ENCODE data around the gene SDS. TPM values are rescaled to one million over a fixed set of nuclear protein-coding genes. Genes with fewer than 3 reads are reported as not detected.

SDS gene
- 0.48 to 2.1 TPM (median 1.9 TPM) in 5 replicates for total RNA-seq (2022; extraction: Qiagen RNA extraction)

DNA sequence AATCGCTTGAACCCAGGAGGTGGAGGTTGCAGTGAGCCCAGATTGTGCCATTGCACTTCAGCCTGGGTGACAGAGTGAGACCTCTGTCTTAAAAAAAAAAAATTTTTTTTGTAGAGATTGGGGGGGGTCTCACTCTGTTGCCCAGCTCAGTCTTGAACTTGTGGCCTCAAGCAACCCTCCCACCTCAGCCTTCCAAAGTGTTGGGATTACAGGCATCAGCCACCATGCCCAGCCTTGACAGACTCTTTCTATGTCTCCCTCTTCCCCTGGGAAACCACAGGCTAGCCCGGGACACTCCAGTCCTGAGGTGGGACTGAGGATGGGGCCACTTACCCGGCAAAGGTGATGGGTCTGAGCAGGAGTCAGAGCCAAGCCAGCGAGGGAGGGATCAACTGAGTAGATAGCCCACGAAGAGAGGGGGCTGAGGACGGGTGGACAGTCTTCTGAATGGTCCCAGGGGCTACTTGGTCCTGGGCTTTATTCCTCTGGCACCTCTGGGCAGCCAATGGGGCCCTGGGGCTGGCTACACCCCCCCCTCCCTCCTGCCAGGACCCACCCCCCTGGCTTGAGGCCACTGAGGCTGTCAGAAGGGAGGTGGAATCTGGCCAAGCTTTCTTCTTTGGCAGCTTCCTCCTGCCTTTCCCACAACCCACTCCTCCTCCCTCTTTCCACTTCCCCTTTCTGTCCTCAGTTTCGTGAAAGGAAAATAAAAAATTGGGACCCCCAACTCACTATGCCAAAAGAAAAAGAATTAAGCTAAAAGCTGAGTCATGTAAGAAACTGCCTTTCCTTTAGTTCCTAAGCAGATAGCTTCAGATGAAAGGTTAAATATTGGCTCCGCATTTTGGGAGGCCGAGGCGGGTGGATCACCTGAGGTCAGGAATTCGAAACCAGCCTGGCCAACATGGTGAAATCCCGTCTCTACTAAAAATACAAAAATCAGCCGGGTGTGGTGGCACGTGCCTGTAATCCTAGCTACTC lies at the start of gene SDS:
TSS of gene SDS (minus strand) at position 453 of the 981 bp plus-strand sequence. CDS start 4,179 bp downstream, outside the sequence.

DNA sequence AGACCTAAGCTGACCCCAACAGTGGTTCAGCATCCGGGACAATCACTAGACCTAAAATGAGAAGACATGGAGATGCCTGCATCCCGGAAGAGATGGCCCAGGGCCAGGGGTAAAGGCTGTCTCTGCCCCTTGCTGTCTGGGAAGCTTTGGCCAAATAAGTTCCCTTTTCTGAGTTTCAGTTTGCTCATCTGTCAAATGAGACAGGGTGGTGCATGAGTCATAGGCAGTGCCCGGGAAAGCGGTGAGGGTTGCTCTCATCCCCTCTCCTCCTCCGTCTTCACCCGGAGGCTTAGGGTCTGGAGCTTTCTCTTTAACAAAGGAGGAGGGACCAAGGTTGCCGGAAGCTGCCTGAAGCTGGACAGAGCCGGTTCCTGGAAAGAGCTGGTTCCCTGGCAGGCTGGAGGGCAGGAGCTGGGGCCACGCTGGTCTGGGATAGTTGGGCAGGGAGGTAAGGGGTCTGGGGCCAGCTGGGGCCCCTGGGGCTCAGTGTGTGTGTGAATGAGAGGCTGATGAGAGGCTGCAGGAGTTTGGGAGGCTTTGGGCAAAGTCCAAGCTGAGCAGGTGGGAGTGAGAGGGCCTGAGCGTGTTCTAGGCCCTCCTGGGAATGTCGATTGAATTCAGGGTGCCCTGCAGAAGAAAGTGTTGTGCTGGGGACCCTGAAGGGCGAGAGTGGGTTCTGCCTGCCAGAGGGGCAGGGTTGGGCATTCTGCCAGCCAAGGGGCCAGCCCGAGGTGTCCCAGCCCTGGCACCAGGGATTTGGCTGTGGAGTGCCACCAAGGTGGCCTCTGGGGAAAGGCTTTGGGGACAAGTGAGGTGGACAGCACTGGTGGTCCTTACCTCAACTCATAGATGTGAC lies 18.6 kb upstream of the SDS start, which contains the start of gene SDSL:
TSS of gene SDSL (plus strand) at position 351 of the 856 bp plus-strand sequence. CDS start 5,603 bp downstream, outside the sequence.

DNA sequence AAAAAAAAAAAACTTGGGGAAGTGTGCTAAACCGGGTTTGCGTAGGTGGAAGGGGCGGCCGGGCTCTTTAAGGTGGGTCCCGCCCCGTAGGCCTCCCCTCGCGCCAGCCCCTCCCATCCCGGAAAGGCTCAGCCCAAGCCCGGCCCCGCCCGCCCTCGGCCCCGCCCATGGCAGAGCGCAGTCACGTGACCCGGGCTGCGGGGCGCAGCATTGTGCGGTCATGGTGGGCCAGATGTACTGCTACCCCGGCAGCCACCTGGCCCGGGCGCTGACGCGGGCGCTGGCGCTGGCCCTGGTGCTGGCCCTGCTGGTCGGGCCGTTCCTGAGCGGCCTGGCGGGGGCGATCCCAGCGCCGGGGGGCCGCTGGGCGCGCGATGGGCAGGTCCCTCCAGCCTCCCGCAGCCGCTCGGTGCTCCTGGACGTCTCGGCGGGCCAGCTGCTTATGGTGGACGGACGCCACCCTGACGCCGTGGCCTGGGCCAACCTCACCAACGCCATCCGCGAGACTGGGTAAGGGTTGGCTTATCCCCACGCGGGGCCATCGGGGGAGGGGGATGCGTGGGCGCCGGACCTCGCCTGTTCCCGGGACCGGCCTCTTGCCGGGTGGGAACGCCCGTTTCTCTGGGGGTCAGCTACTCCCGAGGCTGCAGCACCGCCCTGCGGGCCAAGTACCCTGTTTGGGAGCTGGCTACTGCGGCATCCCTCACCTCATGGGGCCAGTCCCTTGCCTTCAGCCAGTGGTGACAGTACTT lies 45.1 kb downstream of the SDS start, which contains the start of gene PLBD2:
TSS of gene PLBD2 (plus strand) at position 207 of the 752 bp plus-strand sequence. CDS start at position 221, 14 bp downstream.

Other genes with a start within 250 kb of the SDS start
- 60.5 to 82.8 TPM (median 74.0 TPM) in 5 replicates for gene DDX54, start 218.4 kb downstream of the SDS start, total RNA-seq (2022; extraction: Qiagen RNA extraction)
- gene RITA1, start 218.2 kb downstream of the SDS start, total RNA-seq (2022; extraction: Qiagen RNA extraction), result 26.2 to 32.6 TPM (median 29.6 TPM) in 5 replicates
- 16.7 to 21.0 TPM (median 17.6 TPM) in 5 replicates for gene TPCN1, start 182.4 kb downstream of the SDS start, total RNA-seq (2022; extraction: Qiagen RNA extraction)
- gene SLC8B1, start 68.8 kb downstream of the SDS start, total RNA-seq (2022; extraction: Qiagen RNA extraction), result 7.3 to 10.5 TPM (median 9.5 TPM) in 5 replicates
- 28.8 to 33.9 TPM (median 32.6 TPM) in 5 replicates for gene PLBD2, start 45.3 kb downstream of the SDS start, total RNA-seq (2022; extraction: Qiagen RNA extraction)
- 23.2 to 29.3 TPM (median 28.2 TPM) in 5 replicates for gene SDSL, start 18.5 kb upstream of the SDS start, total RNA-seq (2022; extraction: Qiagen RNA extraction)
- 0.02 TPM in 1 of 5 replicates, not detected in the others for gene LHX5, start 68.0 kb upstream of the SDS start, total RNA-seq (2022; extraction: Qiagen RNA extraction)